Measurements from ENCODE around the gene CD82.

- TF ChIP-seq POLR2A (IDR thresholded peaks at IDR 0.05) = no peak
- no peak for TF ChIP-seq CTCF (IDR thresholded peaks at IDR 0.05)
Measured at GRCh38 chr11:44618561-44619425, 53.3 kb downstream of the CD82 start.
